DOHH2 (cell line): ENCODE measurements around the gene JMY.

ENCODE experiments used
- H3F3A ChIP-seq: fragments of 200-600 bp; sonication (generic), shearing (Covaris generic); 2 replicates; pipeline ENCODE4 v1.6.0; 2016; ENCODE audit warnings: antibody characterized with exemption, mild to moderate bottlenecking; ENCODE audit not compliant: control insufficient read depth, insufficient read depth
- H3K27ac ChIP-seq: fragments of 200-600 bp; sonication (generic); 2 replicates; pipeline ENCODE4 v1.5.1; 2014; ENCODE audit warnings: low read depth, mild to moderate bottlenecking, low read length, moderate library complexity
- H3K27me3 ChIP-seq: fragments of 200-600 bp; sonication (generic); 2 replicates; pipeline ENCODE4 v1.6.1; 2014; ENCODE audit warnings: mild to moderate bottlenecking, low read length, mixed read lengths; ENCODE audit not compliant: control insufficient read depth
- H3K36me3 ChIP-seq: fragments of 200-600 bp; sonication (generic); 2 replicates; pipeline ENCODE4 v1.6.1; 2014; ENCODE audit warnings: mild to moderate bottlenecking, low read length, moderate library complexity, mixed read lengths; ENCODE audit not compliant: control insufficient read depth
- H3K4me1 ChIP-seq: fragments of 200-600 bp; sonication (generic); 2 replicates; pipeline ENCODE4 v1.6.1; 2014; ENCODE audit warnings: mild to moderate bottlenecking, low read length, mixed read lengths; ENCODE audit not compliant: control insufficient read depth
- H3K4me2 ChIP-seq: fragments of 200-600 bp; sonication (generic); 2 replicates; pipeline ENCODE4 v1.6.0; 2014; ENCODE audit warnings: mild to moderate bottlenecking, low read length, moderate library complexity
- H3K4me3 ChIP-seq: fragments of 200-600 bp; sonication (generic); 2 replicates; pipeline ENCODE4 v1.5.1; 2014; ENCODE audit warnings: mild to moderate bottlenecking, low read length, mixed read lengths
- H3K79me2 ChIP-seq: fragments of 200-600 bp; sonication (generic); 2 replicates; pipeline ENCODE4 v1.6.1; 2014; ENCODE audit warnings: mild to moderate bottlenecking, low read length, mixed read lengths; ENCODE audit not compliant: control insufficient read depth
- H3K9me2 ChIP-seq: fragments of 200-600 bp; sonication (generic); replicated peaks from 2 replicates; pipeline ENCODE4 v1.6.1; 2014; ENCODE audit warnings: mild to moderate bottlenecking, low read length, mixed read lengths; ENCODE audit not compliant: control insufficient read depth
- H3K9me3 ChIP-seq: fragments of 200-600 bp; sonication (generic); 2 replicates; pipeline ENCODE4 v1.6.1; 2014; ENCODE audit warnings: antibody characterized with exemption, low read length, mixed read lengths; ENCODE audit not compliant: control insufficient read depth, insufficient read depth
- H4K20me1 ChIP-seq: fragments of 200-600 bp; sonication (generic); 2 replicates; pipeline ENCODE4 v1.6.0; 2014; ENCODE audit warnings: low read depth, mild to moderate bottlenecking, antibody characterized with exemption, low read length, moderate library complexity; ENCODE audit not compliant: control insufficient read depth, insufficient read depth
- CTCF ChIP-seq: fragments of 200-600 bp; sonication (generic); IDR thresholded peaks from one replicate; pipeline ENCODE4 v1.5.1; 2014; ENCODE audit warnings: antibody characterized with exemption, mild to moderate bottlenecking, low read depth, low read length; ENCODE audit not compliant: poor library complexity, severe bottlenecking
- EZH2phosphoT487 ChIP-seq: fragments of 200-600 bp; sonication (generic); IDR thresholded peaks from 2 replicates; pipeline ENCODE4 v1.6.1; 2017; ENCODE audit warnings: borderline replicate concordance, mild to moderate bottlenecking, antibody characterized with exemption, low read length, moderate library complexity, mixed read lengths

The JMY gene

GRCh38 chr5:79273341-79273740, 37.4 kb downstream of the JMY start:
- Histone ChIP-seq H3K27me3 (no peaks in the 10 kb centered on the region), H3K9me2 (no peaks in the 10 kb centered on the region), H3K4me2 (no peak overlapping the region), H3K79me2 (no peaks in the 10 kb centered on the region; the same call in 1 of the 2 replicates), H3K9me3 (no peaks in the 10 kb centered on the region), H3K4me3 (no peak overlapping the region), H4K20me1 (no peaks in the 10 kb centered on the region), H3K36me3 (no peaks in the 10 kb centered on the region), H3K27ac (no peak overlapping the region), H3K4me1 (peaks cover 16% of the 10 kb centered on the region), H3F3A (peaks cover 4% of the 10 kb centered on the region; the same call in 1 of the 2 replicates)
- no peak for TF ChIP-seq CTCF
- no peak for TF ChIP-seq EZH2phosphoT487

- Histone ChIP-seq H3K4me3 (no peak overlapping the region), H3K36me3 (no peaks in the 10 kb centered on the region), H3K27me3 (no peaks in the 10 kb centered on the region), H3K27ac (no peak overlapping the region), H3K79me2 (no peaks in the 10 kb centered on the region), H3K4me1 (no peaks in the 10 kb centered on the region), H4K20me1 (no peaks in the 10 kb centered on the region), H3F3A (no peaks in the 10 kb centered on the region), H3K9me2 (no peaks in the 10 kb centered on the region), H3K4me2 (no peak overlapping the region), H3K9me3 (no peaks in the 10 kb centered on the region)
- TF ChIP-seq CTCF (no peak), EZH2phosphoT487 (no peak)
These were observed 48.9 kb downstream of the JMY start for GRCh38 chr5:79284846-79285245.

- Histone ChIP-seq H3K4me1 (no peaks in the 10 kb centered on the region), H4K20me1 (no peaks in the 10 kb centered on the region), H3F3A (no peaks in the 10 kb centered on the region), H3K4me2 (no peak overlapping the region), H3K4me3 (no peak overlapping the region), H3K9me2 (no peaks in the 10 kb centered on the region), H3K27ac (no peak overlapping the region), H3K27me3 (no peaks in the 10 kb centered on the region), H3K36me3 (no peaks in the 10 kb centered on the region), H3K79me2 (no peaks in the 10 kb centered on the region), H3K9me3 (no peaks in the 10 kb centered on the region)
- TF ChIP-seq EZH2phosphoT487, result no peak
- no peak for TF ChIP-seq CTCF
These were observed 49.4 kb downstream of the JMY start for GRCh38 chr5:79285285-79285684.

GRCh38 chr5:79285833-79286232, 49.9 kb downstream of the JMY start:
- H3K4me2 ChIP-seq, result no peak overlapping the region
- H3K9me3 ChIP-seq, result no peaks in the 10 kb centered on the region

More at GRCh38 chr5:79285833-79286232, 49.9 kb downstream of the JMY start:
- Histone ChIP-seq H3F3A (no peaks in the 10 kb centered on the region), H3K27me3 (no peaks in the 10 kb centered on the region), H3K4me3 (no peak overlapping the region), H3K79me2 (no peaks in the 10 kb centered on the region), H3K36me3 (no peaks in the 10 kb centered on the region), H3K9me2 (no peaks in the 10 kb centered on the region), H3K4me1 (no peaks in the 10 kb centered on the region), H3K27ac (no peak overlapping the region), H4K20me1 (no peaks in the 10 kb centered on the region)
- TF ChIP-seq CTCF (no peak), EZH2phosphoT487 (no peak)
